PC-3 (cell line): ENCODE data around the gene QSER1. TPM values are rescaled to one million over a fixed set of nuclear protein-coding genes. Genes with fewer than 3 reads are reported as not detected.

Source experiments
- ATAC-seq: fragments of 200-7000 bp; cut with Tn5 transposase; 2 replicates; pipeline ENCODE4 v1.9.1; 2020; ENCODE audit warnings: mild to moderate bottlenecking, moderate library complexity
- BruUV-seq: library from RNA; stranded (reverse); fragments of 400-500 nt; replicated peaks from 2 replicates; lab custom pipeline; 2021; lab: Mats Ljungman, UMichigan
- CTCF ChIA-PET: fragments of 300-600 bp; sonication (Branson Sonifier 250); formaldehyde crosslinking; loops from one replicate; lab custom pipeline; 2022; ENCODE audit warnings: antibody characterized with exemption; lab: Charles Lee
- POLR2A ChIA-PET: fragments of 300-600 bp; sonication (Branson Sonifier 250); formaldehyde crosslinking; loops from one replicate; lab custom pipeline; 2022; ENCODE audit warnings: antibody characterized with exemption; ENCODE audit not compliant: unreplicated experiment; lab: Charles Lee
- DNase-seq: peaks from one replicate; pipeline ENCODE4 v3.0.0-alpha.2; 2015
- H2AFZ ChIP-seq: fragments of 300-600 bp; sonication (generic); 2 replicates; pipeline ENCODE4 v1.6.0; 2016; ENCODE audit warnings: antibody characterized with exemption, low read length
- H3F3A ChIP-seq: fragments of 300-600 bp; sonication (generic); one replicate; pipeline ENCODE4 v1.6.0; 2017; ENCODE audit warnings: antibody characterized with exemption, low read length, control low read depth, mild to moderate bottlenecking; ENCODE audit not compliant: unreplicated experiment
- H3K27ac ChIP-seq: fragments of 300-600 bp; sonication (generic); 2 replicates; pipeline ENCODE4 v1.5.1; 2016; ENCODE audit warnings: mild to moderate bottlenecking, low read length
- H3K27me3 ChIP-seq: fragments of 300-600 bp; sonication (generic); 2 replicates; pipeline ENCODE4 v1.6.1; 2016; ENCODE audit warnings: low read length, mixed read lengths
- H3K36me3 ChIP-seq: fragments of 300-600 bp; sonication (generic); 2 replicates; pipeline ENCODE4 v1.6.1; 2016; ENCODE audit warnings: low read depth, mixed run types, low read length, mixed read lengths
- H3K4me1 ChIP-seq: fragments of 300-600 bp; sonication (generic); 2 replicates; pipeline ENCODE4 v1.5.1; 2016; ENCODE audit warnings: low read length; ENCODE audit not compliant: insufficient read depth
- H3K4me2 ChIP-seq: fragments of 300-600 bp; sonication (generic); 2 replicates; pipeline ENCODE4 v1.6.0; 2016; ENCODE audit warnings: low read length
- H3K4me3 ChIP-seq: fragments of 300-600 bp; sonication (generic); 2 replicates; pipeline ENCODE4 v1.5.1; 2016; ENCODE audit warnings: mild to moderate bottlenecking, low read length, mixed read lengths
- H3K79me2 ChIP-seq: fragments of 300-600 bp; sonication (generic); 2 replicates; pipeline ENCODE4 v1.6.1; 2017; ENCODE audit warnings: low read length, mixed read lengths
- H3K9ac ChIP-seq: fragments of 300-600 bp; sonication (generic); 2 replicates; pipeline ENCODE4 v1.6.0; 2016; ENCODE audit warnings: mild to moderate bottlenecking, low read length
- H3K9me2 ChIP-seq: fragments of 300-600 bp; sonication (generic); replicated peaks from 2 replicates; pipeline ENCODE4 v1.6.1; 2016; ENCODE audit warnings: mixed run types, low read length, mixed read lengths
- H3K9me3 ChIP-seq: fragments of 300-600 bp; sonication (generic); 2 replicates; pipeline ENCODE4 v1.6.1; 2016; ENCODE audit warnings: low read length, mixed read lengths
- H4K20me1 ChIP-seq: fragments of 300-600 bp; sonication (generic); 2 replicates; pipeline ENCODE4 v1.6.1; 2016; ENCODE audit warnings: low read length, mixed read lengths
- CTCF ChIP-seq: fragments of 300-600 bp; sonication (generic); conservative IDR thresholded peaks from 2 replicates; pipeline ENCODE4 v1.5.1; 2017; ENCODE audit warnings: antibody characterized with exemption, low read depth, mild to moderate bottlenecking, low read length
- EZH2 ChIP-seq: fragments of 300-600 bp; sonication (generic); IDR thresholded peaks from one replicate; pipeline ENCODE4 v1.6.1; 2017; ENCODE audit warnings: antibody characterized with exemption, mild to moderate bottlenecking, low read length; ENCODE audit not compliant: unreplicated experiment
- EZH2phosphoT487 ChIP-seq: fragments of 300-600 bp; sonication (generic); IDR thresholded peaks from 2 replicates; pipeline ENCODE4 v1.6.1; 2018; ENCODE audit warnings: mild to moderate bottlenecking, antibody characterized with exemption, low read length, borderline replicate concordance
- intact Hi-C: fragments of 100-400 bp; cut with micrococcal nuclease; formaldehyde crosslinking; loops from 2 replicates; pipeline ENCODE4 v1.9.0; 2023
- total RNA-seq: library from RNA; depleted of rRNA; stranded (reverse); fragments of >200 nt; gene quantifications from 2 replicates; pipeline ENCODE4 v1.2.3, GENCODE V29; 2014

Gene QSER1
- total RNA-seq, 1 experiment from 2014 or later, result 19.4 TPM

DNA sequence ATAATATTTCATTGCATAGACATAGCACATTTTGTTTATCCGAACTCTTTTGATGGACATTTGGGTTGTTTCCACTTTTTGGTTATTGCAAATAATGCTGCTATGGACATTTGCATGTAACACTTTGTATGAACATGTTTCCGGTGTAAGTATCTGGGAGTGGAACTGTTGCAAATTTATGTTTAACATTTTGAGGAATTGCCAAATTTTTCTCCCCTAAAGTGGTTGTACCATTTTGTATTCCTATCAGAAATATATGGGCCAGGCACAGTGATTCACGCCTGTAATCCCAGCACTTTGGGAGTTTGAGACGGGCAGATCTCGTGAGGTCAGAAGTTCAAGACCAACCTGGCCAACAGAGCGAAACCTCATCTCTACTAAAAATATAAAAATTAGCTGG lies 16.0 kb downstream of the QSER1 start:
- peaks cover 9% of the 10 kb centered on the region; the same call in 1 of the 2 replicates for H3K36me3 ChIP-seq
- BruUV-seq, result no TSS peak
- peaks cover 91% of the 10 kb centered on the region for H3K79me2 ChIP-seq
- H3K9me3 ChIP-seq, result no peaks in the 10 kb centered on the region
- H3K27ac ChIP-seq, result no peak overlapping the region
- H3K9ac ChIP-seq, result no peak overlapping the region
- no peak for ATAC-seq
- no peak overlapping the region for H3K4me3 ChIP-seq
- H3K27me3 ChIP-seq, result no peaks in the 10 kb centered on the region
- intact Hi-C loops, result no loop called here
- no peak overlapping the region for H3K4me2 ChIP-seq
- POLR2A ChIA-PET, result no interaction called here
- H4K20me1 ChIP-seq, result peaks cover 5% of the 10 kb centered on the region; the same call in 1 of the 2 replicates
- no peaks in the 10 kb centered on the region for H3K9me2 ChIP-seq
- no peak overlapping the region for H2AFZ ChIP-seq
- TF ChIP-seq CTCF (no peak), EZH2phosphoT487 (no peak), EZH2 (no peak)
- no peak for DNase-seq
- H3K4me1 ChIP-seq, result no peaks in the 10 kb centered on the region
- H3F3A ChIP-seq, result no peaks in the 10 kb centered on the region
- CTCF ChIA-PET, result no interaction called here

DNA sequence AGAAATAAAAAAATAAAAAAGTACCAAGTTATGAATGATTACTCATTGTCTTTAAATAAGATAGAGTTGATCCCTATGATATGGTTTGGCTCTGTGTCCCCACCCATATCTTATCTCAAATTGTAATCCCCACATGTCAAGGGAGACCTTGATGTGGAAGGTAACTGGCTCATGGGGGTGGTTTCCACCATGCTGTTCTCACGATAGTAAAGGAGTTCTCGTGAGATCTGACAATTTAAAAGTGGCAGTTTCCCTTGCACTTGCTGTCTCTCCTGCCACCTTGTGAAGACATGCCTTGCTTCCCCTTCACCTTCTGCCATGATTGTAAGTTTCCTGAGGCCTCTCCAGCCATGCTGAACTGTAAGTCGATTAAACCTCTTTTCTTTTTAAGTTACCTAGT lies 18.8 kb downstream of the QSER1 start:
- intact Hi-C loops, result no loop called here
- DNase-seq, result no peak
- Histone ChIP-seq H3K9ac (no peak overlapping the region), H3K9me3 (no peaks in the 10 kb centered on the region), H4K20me1 (peaks cover 5% of the 10 kb centered on the region; the same call in 1 of the 2 replicates), H3F3A (no peaks in the 10 kb centered on the region), H2AFZ (no peak overlapping the region), H3K4me2 (no peak overlapping the region), H3K36me3 (peaks cover 9% of the 10 kb centered on the region; the same call in 1 of the 2 replicates), H3K27ac (no peak overlapping the region), H3K27me3 (no peaks in the 10 kb centered on the region), H3K79me2 (peaks cover 94% of the 10 kb centered on the region), H3K9me2 (no peaks in the 10 kb centered on the region), H3K4me1 (no peaks in the 10 kb centered on the region), H3K4me3 (no peak overlapping the region)
- POLR2A ChIA-PET, result no interaction called here
- TF ChIP-seq CTCF (no peak), EZH2 (no peak), EZH2phosphoT487 (no peak)
- ATAC-seq, result no peak
- CTCF ChIA-PET, result no interaction called here
- BruUV-seq, result no TSS peak

DNA sequence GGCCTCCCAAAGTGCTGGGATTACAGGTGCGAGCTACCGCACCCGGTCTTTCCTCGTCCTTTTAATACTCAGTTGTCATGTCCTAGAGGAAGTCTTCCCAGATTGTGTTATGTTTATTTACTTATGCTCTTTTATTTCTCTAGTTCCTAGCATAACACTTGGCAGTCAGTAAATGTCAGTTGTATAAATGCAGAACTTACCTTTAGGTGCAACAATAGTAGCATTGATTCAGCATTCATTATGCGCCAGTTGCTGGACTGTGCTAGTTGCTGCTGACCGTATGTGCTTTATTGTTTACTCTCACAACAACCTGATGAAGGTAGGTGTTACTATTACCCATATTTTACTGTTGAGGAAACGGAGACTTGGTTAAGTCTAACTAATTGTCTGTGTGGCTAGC lies 20.8 kb downstream of the QSER1 start:
- H3K9me2 ChIP-seq, result no peaks in the 10 kb centered on the region
- BruUV-seq, result no TSS peak
- H3K4me2 ChIP-seq, result no peak overlapping the region
- ChIA-PET POLR2A (no interaction called here), CTCF (no interaction called here)
- ATAC-seq, result no peak
- no peak overlapping the region for H2AFZ ChIP-seq
- H3K4me1 ChIP-seq, result peaks cover 5% of the 10 kb centered on the region
- no peak overlapping the region for H3K9ac ChIP-seq
- peaks cover 6% of the 10 kb centered on the region; the same call in 1 of the 2 replicates for H3K36me3 ChIP-seq
- no peak overlapping the region for H3K4me3 ChIP-seq
- H3K27me3 ChIP-seq, result no peaks in the 10 kb centered on the region
- no peak for TF ChIP-seq EZH2phosphoT487
- TF ChIP-seq EZH2, result no peak
- TF ChIP-seq CTCF, result no peak
- H3K27ac ChIP-seq, result no peak overlapping the region
- H3K79me2 ChIP-seq, result peaks cover 89% of the 10 kb centered on the region
- H4K20me1 ChIP-seq, result peaks cover 8% of the 10 kb centered on the region; the same call in 1 of the 2 replicates
- no peaks in the 10 kb centered on the region for H3K9me3 ChIP-seq
- H3F3A ChIP-seq, result no peaks in the 10 kb centered on the region
- intact Hi-C loops, result no loop called here
- DNase-seq, result no peak
